Heart right ventricle (tissue), 16 donors: ENCODE data around the gene ENOX1. TPM values are rescaled to one million over a fixed set of nuclear protein-coding genes. Genes with fewer than 3 reads are reported as not detected.
"Not testable (repeated sequence)": the region's sequence is repeated elsewhere in the genome, so short reads cannot be mapped to it uniquely, and the experiment has no call there.

ENCODE experiments used
- ATAC-seq, 8 donors: fragments of 200-7000 bp; cut with Tn5 transposase; one replicate each; pipeline ENCODE4 v1.9.1; 2020; ENCODE audit warnings: mild to moderate bottlenecking in 8 of 8, moderate library complexity in 8 of 8, moderate number of reproducible peaks in 1 of 8
- DNase-seq, 2 donors: peaks; one replicate each; pipeline ENCODE4 v3.0.0-alpha.2; 2020
- H3K27ac ChIP-seq, 10 donors: fragments of 200-600 bp; sonication (generic) in 2 of 10; one replicate each; pipeline versions ENCODE4 v1.5.0 to v1.8.0; 2020 to 2022; ENCODE audit warnings: mild to moderate bottlenecking in 3 of 10
- H3K27me3 ChIP-seq, 7 donors: fragments of 200-600 bp; one replicate each; pipeline ENCODE4 v1.8.0; 2021 to 2022; ENCODE audit warnings: mild to moderate bottlenecking in 2 of 7
- H3K36me3 ChIP-seq, 9 donors: fragments of 200-600 bp; sonication (generic) in 1 of 9; one replicate each; pipeline versions ENCODE4 v1.5.0 to v1.8.0; 2020 to 2022; ENCODE audit warnings: mild to moderate bottlenecking in 2 of 9
- H3K4me1 ChIP-seq, 9 donors: fragments of 200-600 bp; sonication (generic) in 1 of 9; one replicate each; pipeline versions ENCODE4 v1.5.0 to v1.8.0; 2020 to 2022; ENCODE audit warnings: mild to moderate bottlenecking in 4 of 9
- H3K4me3 ChIP-seq, 10 donors: fragments of 200-600 bp; sonication (generic) in 2 of 10; one replicate each; pipeline versions ENCODE4 v1.5.0 to v1.8.0; 2020 to 2022; ENCODE audit warnings: mild to moderate bottlenecking in 7 of 10, moderate library complexity in 2 of 10
- H3K9me3 ChIP-seq, 11 donors: fragments of 200-600 bp in 10 of 11; sonication (generic) in 2 of 11; one replicate each; pipeline versions ENCODE4 v1.5.0 to v1.8.0; 2013 to 2022; ENCODE audit warnings: mild to moderate bottlenecking in 2 of 11, control low read depth in 1 of 11, moderate library complexity in 1 of 11
- CTCF ChIP-seq, 9 donors: fragments of 200-600 bp; sonication (generic) in 2 of 9; IDR thresholded peaks; one replicate each; pipeline versions ENCODE4 v1.5.0 to v1.8.0; 2021 to 2022; ENCODE audit warnings: antibody characterized with exemption in 9 of 9, mild to moderate bottlenecking in 5 of 9, moderate library complexity in 1 of 9
- WGBS, 2 donors: extraction: QIAGEN DNeasy Blood & Tissue Kit; methylation state at CpG; one replicate each; pipeline ENCODE4 v1.1.7; 2013; ENCODE audit warnings: inconsistent platforms in 1 of 2; 5-methylcytosine and 5-hydroxymethylcytosine counted together
- intact Hi-C, 10 donors: fragments of 100-400 bp; cut with DNase I; formaldehyde crosslinking; loops; one replicate each; pipeline versions ENCODE4 v1.11.1 to v1.14.2; 2022
- long read RNA-seq, 3 donors: library from polyadenylated mRNA; unstranded; transcript quantifications; one replicate each; pipeline ENCODE4 v2.0.0, GENCODE V29; 2020 to 2021
- polyA plus RNA-seq, 2 donors: library from polyadenylated mRNA; stranded (reverse); fragments of 200-250 nt; gene quantifications; one replicate each; pipeline ENCODE4 v1.2.3, GENCODE V29; 2013
- total RNA-seq, 10 donors: library from RNA; stranded (reverse); fragmentation: NEBNext Ultra II Directional in 3 of 10; extraction: Animal tissue kit (Norgen Biotek cat#: 25700) in 3 of 10; gene quantifications; one replicate each; pipeline versions ENCODE4 v1.2.1 to v1.2.4, GENCODE V29; 2021 to 2023
- donor health status: Arrhythmogenic right ventricular cardiomyopathy.
- donor health status: ischemic (EF 13 %, LVEDD 7.1; RV severe dilation, severe dysfunction).
- donor health status: healthy with polysubstance abuse.
- donor health status: DM: no; HTN: yes; CAD: no.
- donor health status: DM: no; HTN: no; CAD: no.
- donor health status: ischemic (EF 25% LVEDD 6.9; RV normal size, moderate dysfunction).
- donor health status: ischemic (EF 25% LVEDD 5.7; RV mildly dilated, moderate dysfunction).
- donor health status: healthy.
- donor health status: DM: yes; HTN: yes; CAD: no.
- donor health status: Ischemic cardiomyopathy.
- donor health status: ischemic (EF 35%, LVEDD 5.7; RV mildly dilated, moderate dysfunction).
- donor health status: nonischemic (EF 11% LVEDD 7.7; RV severe dilation, severe dysfunction).
- donor health status: DM: yes; HTN: yes; CAD: no.
- donor health status: PGD.
- donor health status: ischemic (EF 29% LVEDD 5.4; RV normal size, mild dysfunction).
- donor health status: nonischemic (EF 23%, LVEDD 6.1; RV moderate dilation, normal function).

The ENOX1 gene
- 10 to 100 TPM in 2 of 10 donors, 1 to 10 TPM in 8; 3.1 to 10.4 (median 7.7) TPM for total RNA-seq
- polyA plus RNA-seq = 1 to 10 TPM; 2.0 to 2.1 TPM
- long read RNA-seq, donor 1, partial matches to known transcripts = 2 of 11 reads
- long read RNA-seq, donor 1, other reads (novel, unspliced or antisense) = 9 of 11 reads
- long read RNA-seq, donor 2, partial matches to known transcripts = 4 of 23 reads
- long read RNA-seq, donor 2, other reads (novel, unspliced or antisense) = 18 of 23 reads
- long read RNA-seq, donor 3, partial matches to known transcripts = 0 of 11 reads
- long read RNA-seq, donor 3, other reads (novel, unspliced or antisense) = 10 of 11 reads

- peak within 1 kb of the TSS; percentile 54 to 90 (median 84) for H3K27ac ChIP-seq
- peaks cover 0 to 50% (median 32%) of the 10 kb centered on the region in 9 donors for H3K4me1 ChIP-seq
- peak; percentile 79 to 93 (median 84) for ATAC-seq
- DNase-seq = peak; percentile 67 to 78
- 0% methylated on average over 85 to 93 of the region's 93 CpGs for WGBS, 2 donors
- H3K27me3 ChIP-seq = peaks cover 0 to 50% (median 28%) of the 10 kb centered on the region in 7 donors
- peak within 1 kb of the TSS; percentile 50 to 89 (median 70) for H3K4me3 ChIP-seq
- intact Hi-C loops = loop anchor here in 7 of 10 donors (5.0 to 10.0 kb wide), 10 partner anchors 100 to 590 kb away; no protein-coding TSS in a partner anchor
- peak in 8 of 9 donors; percentile 18 to 52 (median 30) for TF ChIP-seq CTCF (IDR thresholded peaks at IDR 0.05)
- no peaks in the 10 kb centered on the region for H3K9me3 ChIP-seq
- H3K36me3 ChIP-seq = no peaks in the 10 kb centered on the region
These were observed at the start of gene ENOX1 for GRCh38 chr13:43786766-43787517. ENOX1 (minus strand) TSS chr13:43786972.

GRCh38 chr13:43835701-43836100 lies 48.9 kb upstream of the ENOX1 start:
- DNase-seq (no peak), ATAC-seq (no peak)
- TF ChIP-seq CTCF (IDR thresholded peaks at IDR 0.05) = no peak
- intact Hi-C loops = no loop called here
- H3K9me3 ChIP-seq = peaks cover 0 to under 1% (median 0%) of the 10 kb centered on the region in 11 donors
- H3K4me3 ChIP-seq = no peak overlapping the region
- peaks cover 0 to 11% (median 0%) of the 10 kb centered on the region in 9 donors for H3K4me1 ChIP-seq
- H3K27me3 ChIP-seq = no peaks in the 10 kb centered on the region
- H3K36me3 ChIP-seq = no peaks in the 10 kb centered on the region
- H3K27ac ChIP-seq = no peak overlapping the region
- WGBS, 2 donors = 66 to 88% methylated on average over 2 of the region's 2 CpGs

GRCh38 chr13:43831088-43831487 lies 44.3 kb upstream of the ENOX1 start:
- Histone ChIP-seq H3K4me3 (no peak overlapping the region), H3K36me3 (no peaks in the 10 kb centered on the region), H3K27me3 (no peaks in the 10 kb centered on the region), H3K9me3 (no peaks in the 10 kb centered on the region), H3K27ac (peak overlapping the region in 1 of 10 donors; percentile 29), H3K4me1 (peaks cover 0 to 11% (median 0%) of the 10 kb centered on the region in 9 donors)
- DNase-seq (no peak), ATAC-seq (no peak)
- intact Hi-C loops = no loop called here
- 66 to 81% methylated on average over 2 of the region's 2 CpGs for WGBS, 2 donors
- no peak for TF ChIP-seq CTCF (IDR thresholded peaks at IDR 0.05)

GRCh38 chr13:43830497-43830881 lies 43.7 kb upstream of the ENOX1 start:
- no peak for ATAC-seq
- H3K4me3 ChIP-seq = no peak overlapping the region

GRCh38 chr13:43824656-43825055 lies 37.9 kb upstream of the ENOX1 start:
- H3K27ac ChIP-seq, H3K36me3 ChIP-seq, H3K4me1 ChIP-seq, ATAC-seq, H3K27me3 ChIP-seq, H3K9me3 ChIP-seq, DNase-seq, H3K4me3 ChIP-seq, intact Hi-C loops: not testable (repeated sequence)
- WGBS, 2 donors = 87 to 90% methylated on average over 1 of the region's 1 CpG

More at GRCh38 chr13:43830497-43830881, 43.7 kb upstream of the ENOX1 start:
- Histone ChIP-seq H3K9me3 (no peaks in the 10 kb centered on the region), H3K4me1 (peaks cover 0 to 11% (median 0%) of the 10 kb centered on the region in 9 donors), H3K36me3 (no peaks in the 10 kb centered on the region), H3K27me3 (no peaks in the 10 kb centered on the region), H3K27ac (no peak overlapping the region)
- intact Hi-C loops = no loop called here
- TF ChIP-seq CTCF (IDR thresholded peaks at IDR 0.05) = no peak
- DNase-seq = no peak
- 68 to 77% methylated on average over 5 of the region's 5 CpGs for WGBS, 2 donors
